AG08395 (cell line): Measurements from ENCODE around the gene ENPP6.

Source experiments
- DNase-seq: peaks from one replicate; pipeline ENCODE4 v3.0.0; 2012; ENCODE audit warnings: mixed read lengths, low spot score

Gene ENPP6

GRCh38 chr4:184104419-184105101, 113.1 kb downstream of the ENPP6 start:
- no peak for DNase-seq

- DNase-seq = no peak
Observed at GRCh38 chr4:184103527-184104264, 114.0 kb downstream of the ENPP6 start.

GRCh38 chr4:184102927-184103326, 114.7 kb downstream of the ENPP6 start:
- DNase-seq = no peak

GRCh38 chr4:184102488-184102887, 115.2 kb downstream of the ENPP6 start:
- DNase-seq = no peak

- no peak for DNase-seq
Observed at GRCh38 chr4:184101711-184102110, 116.0 kb downstream of the ENPP6 start.

GRCh38 chr4:184100297-184100885, 117.3 kb downstream of the ENPP6 start:
- no peak for DNase-seq

GRCh38 chr4:184099535-184099966, 118.1 kb downstream of the ENPP6 start:
- no peak for DNase-seq

- no peak for DNase-seq
Observed at GRCh38 chr4:184099000-184099399, 118.7 kb downstream of the ENPP6 start.

- DNase-seq = no peak
Observed at GRCh38 chr4:184097815-184098214, 119.9 kb downstream of the ENPP6 start.

GRCh38 chr4:184097241-184097605, 120.5 kb downstream of the ENPP6 start:
- peak; percentile 25 for DNase-seq

GRCh38 chr4:184096561-184097240, 121.0 kb downstream of the ENPP6 start:
- DNase-seq = peak; percentile 62

GRCh38 chr4:184094532-184095159, 123.0 kb downstream of the ENPP6 start:
- no peak for DNase-seq

GRCh38 chr4:184091986-184092385, 125.7 kb downstream of the ENPP6 start:
- no peak for DNase-seq

- DNase-seq = no peak
Observed at GRCh38 chr4:184090571-184090970, 127.1 kb downstream of the ENPP6 start.

- DNase-seq = no peak
Observed at GRCh38 chr4:184080674-184081073, 137.0 kb downstream of the ENPP6 start.

GRCh38 chr4:184074677-184075388, 142.8 kb downstream of the ENPP6 start:
- no peak for DNase-seq

GRCh38 chr4:184067931-184068554, 149.6 kb downstream of the ENPP6 start:
- DNase-seq = peak; percentile 7

- DNase-seq = no peak
Observed at GRCh38 chr4:184066584-184067300, 150.9 kb downstream of the ENPP6 start.

GRCh38 chr4:184064877-184065276, 152.8 kb downstream of the ENPP6 start:
- no peak for DNase-seq

- no peak for DNase-seq
Observed at GRCh38 chr4:184062769-184063168, 154.9 kb downstream of the ENPP6 start.
